NCI-H2171 treated with DMSO at 0.1 percent for 48 hours (cell line): ENCODE data around the gene SMG9.
"Not testable (repeated sequence)": the region's sequence is repeated elsewhere in the genome, so short reads cannot be mapped to it uniquely, and the experiment has no call there.

Experiments
- DNase-seq: peaks from one replicate; lab custom pipeline; 2025; lab: John Stamatoyannopoulos, UW

Gene SMG9

DNA sequence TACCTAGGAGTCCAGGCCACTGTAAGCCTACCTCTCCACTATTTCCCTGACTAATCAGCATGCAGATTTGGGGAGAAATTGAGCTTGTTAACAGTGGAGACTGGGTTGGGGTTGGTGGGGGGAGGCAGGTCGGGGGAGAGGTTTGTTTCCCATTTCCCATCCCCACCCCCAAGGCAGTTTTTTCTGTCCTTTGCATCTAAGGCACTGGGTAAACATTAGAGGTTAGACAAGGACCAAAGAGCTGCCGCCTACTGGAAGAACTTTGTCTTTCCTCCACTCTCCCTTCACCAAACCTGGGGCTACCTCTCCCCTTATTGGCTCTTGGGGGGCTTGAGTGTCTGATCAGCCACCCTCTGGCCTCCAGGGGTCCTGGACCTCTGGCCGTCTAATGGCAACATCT, 25.1 kb upstream of the SMG9 start:
- DNase-seq, result no peak

DNA sequence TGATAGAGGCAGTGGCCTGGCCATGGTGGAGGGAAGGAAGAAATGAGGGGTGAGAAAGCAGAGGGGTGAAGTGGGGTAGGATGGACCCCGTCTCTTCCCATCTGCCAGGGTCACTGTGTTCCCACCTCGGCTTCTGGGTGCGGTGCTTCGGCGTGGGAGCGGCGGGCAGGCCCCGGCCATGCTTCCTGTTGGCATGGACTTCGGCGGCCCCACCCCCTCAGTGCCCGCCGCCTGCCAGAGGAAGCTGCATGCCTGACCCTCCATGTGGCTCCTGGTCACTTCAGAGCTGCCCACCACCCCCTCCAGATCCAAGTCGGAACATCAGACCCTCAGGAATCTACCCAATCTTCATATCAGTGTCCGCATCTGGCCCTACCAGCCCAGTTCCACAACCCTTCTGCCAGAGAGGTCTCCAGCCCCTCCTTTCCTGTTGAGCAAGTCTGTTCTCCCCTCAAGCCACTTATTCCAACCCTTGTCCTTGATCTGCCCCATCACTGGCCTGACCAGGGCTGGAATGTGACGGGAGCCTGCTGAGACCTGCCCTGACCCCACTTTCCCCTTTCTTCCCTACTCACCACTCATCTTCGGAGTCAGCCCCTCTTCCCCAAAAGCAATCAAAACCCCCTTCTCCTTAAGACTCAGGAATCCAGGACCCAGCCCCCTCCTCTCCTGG, 24.5 kb upstream of the SMG9 start:
- no peak for DNase-seq

DNA sequence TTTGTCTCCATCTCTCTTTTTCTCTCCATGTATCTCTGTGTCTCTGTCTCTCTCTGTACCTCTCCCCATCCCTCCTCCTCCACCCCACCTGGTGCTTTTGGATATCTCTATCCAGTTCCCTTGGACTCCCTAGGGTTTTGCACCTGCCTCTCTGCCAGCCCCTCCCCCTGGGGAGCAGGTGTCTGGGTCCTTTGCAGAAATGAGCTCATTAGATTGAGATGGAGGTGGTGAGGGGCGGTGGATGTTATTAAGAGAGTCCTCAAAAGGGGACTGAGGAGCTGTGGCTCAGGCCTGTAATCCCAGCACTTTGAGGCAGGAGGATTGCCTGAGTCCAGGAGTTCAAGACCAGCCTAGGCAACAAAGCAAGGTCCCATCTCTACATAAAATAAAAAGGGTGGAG, 23.9 kb upstream of the SMG9 start:
- DNase-seq, result peak; percentile 97

DNA sequence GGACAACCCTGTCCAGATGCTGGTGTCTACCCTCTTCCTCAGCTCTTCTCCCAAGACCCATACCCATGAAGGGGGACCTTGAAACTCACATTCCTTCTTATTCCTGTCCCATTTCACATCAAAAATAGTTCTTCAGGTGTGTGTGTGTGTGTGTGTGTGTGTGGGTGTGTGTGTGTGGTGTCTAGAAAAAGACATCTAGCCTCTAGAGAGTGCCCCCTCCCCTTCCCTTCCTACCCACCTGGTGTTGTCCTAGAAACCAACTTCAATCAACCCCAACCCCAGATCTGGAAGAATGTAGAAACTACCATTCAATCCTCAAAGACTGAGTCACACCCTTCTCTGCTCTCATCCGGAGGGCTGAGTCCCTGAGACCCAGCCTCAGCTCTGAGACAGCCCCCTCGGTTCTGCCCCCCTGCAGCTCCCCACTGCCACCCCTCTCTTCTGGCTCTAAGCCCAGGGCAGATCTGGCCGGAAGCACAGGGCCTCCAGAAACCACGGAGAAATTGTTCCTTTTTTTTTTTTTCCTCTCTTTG, 22.5 kb upstream of the SMG9 start:
- peak; percentile 60 for DNase-seq

GRCh38 chr19:43776286-43776685, 21.5 kb upstream of the SMG9 start:
- DNase-seq, result no peak

GRCh38 chr19:43775299-43775890, 20.6 kb upstream of the SMG9 start:
- no peak for DNase-seq

- not testable (repeated sequence) for DNase-seq
Measured at GRCh38 chr19:43774940-43775258, 20.1 kb upstream of the SMG9 start.

GRCh38 chr19:43774103-43774939, 19.6 kb upstream of the SMG9 start:
- peak; percentile 64 for DNase-seq

DNA sequence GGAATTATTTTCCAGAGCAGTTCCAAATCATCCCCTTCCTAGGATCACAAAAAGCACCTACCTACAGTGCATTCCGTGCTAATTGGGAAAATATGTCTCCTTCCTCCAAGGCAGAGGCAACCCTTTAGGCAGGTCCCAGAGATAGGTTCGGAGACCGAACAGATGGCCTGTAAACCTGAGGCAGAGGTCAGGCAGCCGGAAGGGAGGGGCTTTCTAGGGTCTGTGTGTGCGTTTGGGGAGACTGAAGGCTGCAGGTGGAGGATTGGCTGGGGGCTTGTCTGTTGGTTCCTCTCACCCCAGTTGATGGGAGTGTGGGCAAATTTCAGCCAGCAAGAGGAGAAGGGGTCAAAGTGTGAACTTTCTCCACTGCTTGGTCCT, 19.0 kb upstream of the SMG9 start:
- peak; percentile 70 for DNase-seq

DNA sequence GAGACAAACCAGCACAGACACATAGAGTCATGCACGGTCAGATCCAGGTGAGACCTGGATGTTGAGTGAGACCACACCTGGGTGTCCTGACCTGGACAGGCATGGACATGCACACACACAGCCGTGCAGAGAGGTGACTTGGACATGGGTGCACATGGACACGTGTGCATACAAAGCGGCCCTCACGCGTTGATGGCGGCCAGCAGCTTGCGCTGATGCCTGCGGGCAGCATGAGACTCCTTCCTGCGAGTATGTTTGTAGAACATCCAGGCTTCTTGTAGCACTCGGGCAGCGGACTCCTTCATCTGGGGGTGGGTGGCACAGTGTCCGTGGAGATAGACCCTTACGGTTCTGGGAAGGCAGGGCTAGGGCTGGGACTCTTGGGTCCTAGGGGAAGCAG, 14.5 kb upstream of the SMG9 start:
- DNase-seq, result no peak

DNA sequence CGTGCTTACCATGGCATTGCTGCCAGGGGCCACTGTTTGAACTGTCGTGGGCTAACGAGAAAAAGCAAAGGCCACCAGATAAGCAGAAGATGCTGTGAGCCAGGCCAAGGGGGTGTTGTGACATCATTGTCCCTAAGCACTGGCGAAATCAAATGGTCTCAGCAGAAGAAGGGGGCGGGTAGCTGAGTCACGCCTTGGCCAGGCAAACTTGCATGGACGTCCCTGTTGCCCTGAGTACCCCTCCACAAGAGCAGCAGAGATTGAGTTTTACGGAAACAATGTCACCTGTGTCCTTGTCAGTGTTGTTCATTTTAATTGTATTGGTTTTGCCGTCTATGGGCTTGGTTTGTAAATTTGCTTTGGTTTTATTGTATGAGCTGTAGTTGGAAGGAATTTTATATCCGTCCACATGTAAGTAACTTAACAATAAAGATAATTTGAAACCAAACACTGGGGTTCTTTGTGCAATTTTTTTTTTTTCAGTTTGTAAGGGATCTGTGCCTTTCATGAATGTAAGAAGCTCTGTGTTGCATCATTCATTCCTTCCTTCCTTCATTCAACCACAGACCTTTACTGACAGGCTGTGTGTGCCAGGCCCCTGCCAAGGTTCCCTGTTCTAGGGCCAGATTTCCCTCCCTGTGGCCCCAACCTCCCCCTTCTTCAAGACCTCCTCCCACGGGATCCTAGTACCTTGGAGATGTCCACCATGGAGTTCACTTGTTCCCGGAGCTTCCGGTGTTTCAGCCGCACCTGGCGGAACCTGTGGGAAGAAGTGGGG, 13.7 kb upstream of the SMG9 start:
- no peak for DNase-seq

DNA sequence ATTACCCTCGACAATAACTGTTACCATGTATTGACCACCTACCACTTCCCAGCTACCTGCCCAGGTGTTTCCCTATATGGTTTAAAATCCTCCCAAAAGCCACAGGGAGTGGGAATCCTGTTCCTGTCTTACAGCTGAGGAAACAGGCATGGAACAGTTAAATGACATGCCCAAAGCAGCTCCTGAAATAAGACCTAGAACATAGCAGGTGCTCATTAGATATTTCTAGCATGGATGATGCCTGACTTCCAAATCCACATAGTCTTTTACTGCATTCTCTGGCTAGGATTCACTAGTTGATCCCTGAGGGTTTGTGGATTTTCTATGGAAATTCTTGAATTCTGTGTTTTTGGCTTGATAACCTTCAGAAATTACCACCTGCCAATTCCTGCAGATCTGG, 13.1 kb upstream of the SMG9 start:
- no peak for DNase-seq

GRCh38 chr19:43767316-43767715, 12.6 kb upstream of the SMG9 start:
- no peak for DNase-seq

- no peak for DNase-seq
Measured at GRCh38 chr19:43766755-43767043, 11.9 kb upstream of the SMG9 start.

- no peak for DNase-seq
Measured at GRCh38 chr19:43765109-43765876, 10.5 kb upstream of the SMG9 start.

GRCh38 chr19:43764684-43765083, 9.9 kb upstream of the SMG9 start:
- DNase-seq, result not testable (repeated sequence)

GRCh38 chr19:43763473-43763939, 8.7 kb upstream of the SMG9 start:
- no peak for DNase-seq

DNA sequence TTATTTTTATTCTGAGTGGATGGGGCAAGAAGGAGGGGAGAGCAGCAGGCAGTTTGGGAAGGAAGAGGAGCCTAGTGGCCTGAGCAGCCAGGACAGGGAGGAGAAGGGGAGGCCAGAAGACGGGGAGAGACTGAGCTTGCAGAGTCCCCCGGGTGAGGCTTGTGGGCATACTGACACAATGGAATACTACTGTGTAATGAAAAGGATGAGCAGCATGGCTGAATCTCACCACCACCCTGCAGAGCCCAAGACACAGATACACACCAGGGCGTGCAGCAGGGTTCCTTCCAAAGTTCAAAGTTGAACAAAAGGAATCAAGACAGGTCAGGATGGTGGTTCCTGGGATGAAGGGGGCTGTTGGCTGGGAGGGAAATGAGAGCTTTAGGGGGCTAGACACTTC, 8.1 kb upstream of the SMG9 start:
- no peak for DNase-seq

- no peak for DNase-seq
Measured at GRCh38 chr19:43760941-43761340, 6.2 kb upstream of the SMG9 start.

GRCh38 chr19:43759515-43759914, 4.8 kb upstream of the SMG9 start:
- DNase-seq, result no peak

GRCh38 chr19:43755256-43755801, 567 bp upstream of the SMG9 start:
- DNase-seq, result peak; percentile 84

- no peak for DNase-seq
Measured at GRCh38 chr19:43754253-43754502, 584 bp downstream of the SMG9 start.
